Mesendoderm (in vitro differentiated cells): Measurements from ENCODE around the gene NLRP10.

Experiments used
- DNase-seq: peaks from one replicate; pipeline ENCODE4 v3.0.0; 2013
- H2AK5ac ChIP-seq: 2 replicates; pipeline ENCODE4 v1.6.1; 2013; ENCODE audit warnings: low read length, inconsistent platforms
- H2BK120ac ChIP-seq: 2 replicates; pipeline ENCODE4 v1.6.1; 2013; ENCODE audit warnings: low read depth, mild to moderate bottlenecking, low read length, moderate library complexity, mixed read lengths
- H2BK15ac ChIP-seq: replicated peaks from 2 replicates; pipeline ENCODE4 v1.6.1; 2013; ENCODE audit warnings: low read depth, mild to moderate bottlenecking, moderate library complexity
- H2BK5ac ChIP-seq: 2 replicates; pipeline ENCODE4 v1.6.1; 2013; ENCODE audit warnings: low read length, inconsistent platforms
- H3K18ac ChIP-seq: 2 replicates; pipeline ENCODE4 v1.6.1; 2013; ENCODE audit warnings: mild to moderate bottlenecking, low read length, mixed read lengths
- H3K23ac ChIP-seq: one replicate; pipeline ENCODE4 v1.6.1; 2013; ENCODE audit warnings: low read length
- H3K27ac ChIP-seq: 2 replicates; pipeline ENCODE4 v1.5.1; 2013; ENCODE audit warnings: low read depth, mild to moderate bottlenecking, inconsistent platforms, low read length, moderate library complexity
- H3K27me3 ChIP-seq: 2 replicates; pipeline ENCODE4 v1.6.1; 2013; ENCODE audit warnings: low read length, control low read depth, mild to moderate bottlenecking, inconsistent platforms; ENCODE audit not compliant: insufficient read depth, poor library complexity
- H3K36me3 ChIP-seq: 2 replicates; pipeline ENCODE4 v1.6.1; 2013; ENCODE audit warnings: low read length, inconsistent platforms; ENCODE audit not compliant: control insufficient read depth, insufficient read depth
- H3K4ac ChIP-seq: one replicate; pipeline ENCODE4 v1.6.1; 2013; ENCODE audit warnings: low read depth, mild to moderate bottlenecking, low read length, moderate library complexity
- H3K4me1 ChIP-seq: 2 replicates; pipeline ENCODE4 v1.6.1; 2013; ENCODE audit warnings: low read depth, low read length, inconsistent platforms; ENCODE audit not compliant: control insufficient read depth
- H3K4me2 ChIP-seq: 2 replicates; pipeline ENCODE4 v1.6.1; 2013; ENCODE audit warnings: low read length
- H3K4me3 ChIP-seq: 2 replicates; pipeline ENCODE4 v1.5.1; 2013; ENCODE audit warnings: mild to moderate bottlenecking, low read length
- H3K56ac ChIP-seq: one replicate; pipeline ENCODE4 v1.6.1; 2013; ENCODE audit warnings: low read length
- H3K79me1 ChIP-seq: 2 replicates; pipeline ENCODE4 v1.6.1; 2013; ENCODE audit warnings: low read length, inconsistent platforms
- H3K79me2 ChIP-seq: 2 replicates; pipeline ENCODE4 v1.6.1; 2013; ENCODE audit warnings: mild to moderate bottlenecking, low read length; ENCODE audit not compliant: control insufficient read depth, insufficient read depth
- H3K9ac ChIP-seq: 2 replicates; pipeline ENCODE4 v1.6.1; 2013; ENCODE audit warnings: low read length, inconsistent platforms
- H4K5ac ChIP-seq: one replicate; pipeline ENCODE4 v1.6.1; 2013; ENCODE audit warnings: low read length
- H4K8ac ChIP-seq: one replicate; pipeline ENCODE4 v1.6.1; 2013; ENCODE audit warnings: low read depth, mild to moderate bottlenecking, control low read depth, low read length, moderate library complexity
- WGBS: extraction: QIAGEN DNeasy Blood & Tissue Kit; methylation state at CpG from one replicate; pipeline ENCODE4 v1.1.7; 2013; ENCODE audit warnings: low lambda C conversion rate, missing lambda C conversion rate; ENCODE audit not compliant: insufficient coverage; ENCODE audit errors: extremely low coverage; 5-methylcytosine and 5-hydroxymethylcytosine counted together

Gene NLRP10

GRCh38 chr11:7971846-7972245 lies 6.6 kb upstream of the NLRP10 start:
- Histone ChIP-seq H3K27ac (no peak overlapping the region), H3K4me3 (no peak overlapping the region), H3K18ac (no peak overlapping the region), H3K23ac (no peak overlapping the region), H3K79me2 (no peaks in the 10 kb centered on the region), H4K8ac (no peak overlapping the region), H2AK5ac (no peak overlapping the region), H3K36me3 (no peaks in the 10 kb centered on the region), H2BK5ac (no peak overlapping the region), H3K27me3 (no peaks in the 10 kb centered on the region), H4K5ac (no peak overlapping the region), H3K4me1 (peaks cover 1% of the 10 kb centered on the region), H3K56ac (no peak overlapping the region), H3K4me2 (no peak overlapping the region), H3K79me1 (no peaks in the 10 kb centered on the region), H3K9ac (no peak overlapping the region), H3K4ac (no peak overlapping the region), H2BK15ac (no peak overlapping the region), H2BK120ac (no peak overlapping the region)
- DNase-seq = no peak

- Histone ChIP-seq H4K5ac (no peak overlapping the region), H3K4me3 (no peak overlapping the region), H2AK5ac (no peak overlapping the region), H3K4ac (no peak overlapping the region), H3K4me1 (peaks cover 1% of the 10 kb centered on the region), H4K8ac (no peak overlapping the region), H2BK5ac (no peak overlapping the region), H3K79me2 (no peaks in the 10 kb centered on the region), H3K56ac (no peak overlapping the region), H3K36me3 (no peaks in the 10 kb centered on the region), H2BK15ac (no peak overlapping the region), H3K18ac (peak overlapping the region; percentile 25), H3K27ac (no peak overlapping the region), H3K27me3 (no peaks in the 10 kb centered on the region), H3K79me1 (no peaks in the 10 kb centered on the region), H3K9ac (no peak overlapping the region), H3K4me2 (no peak overlapping the region), H2BK120ac (no peak overlapping the region), H3K23ac (no peak overlapping the region)
- WGBS = no CpG with 5 or more reads among the region's 3 CpGs
- DNase-seq = peak; percentile 65
Observed at GRCh38 chr11:7969756-7970646, 4.8 kb upstream of the NLRP10 start.

GRCh38 chr11:7968686-7969085 lies 3.4 kb upstream of the NLRP10 start:
- no peak overlapping the region for H2AK5ac ChIP-seq
- H3K56ac ChIP-seq = no peak overlapping the region
- WGBS = no CpG with 5 or more reads among the region's 2 CpGs
- no peaks in the 10 kb centered on the region for H3K79me1 ChIP-seq
- H3K4me1 ChIP-seq = peaks cover 1% of the 10 kb centered on the region
- peak; percentile 9 for DNase-seq
- no peak overlapping the region for H3K23ac ChIP-seq
- no peaks in the 10 kb centered on the region for H3K36me3 ChIP-seq
- H3K9ac ChIP-seq = no peak overlapping the region
- no peak overlapping the region for H3K4me3 ChIP-seq
- no peak overlapping the region for H3K4me2 ChIP-seq
- H2BK15ac ChIP-seq = no peak overlapping the region
- H3K27me3 ChIP-seq = no peaks in the 10 kb centered on the region
- H3K18ac ChIP-seq = no peak overlapping the region
- H3K27ac ChIP-seq = no peak overlapping the region
- no peak overlapping the region for H3K4ac ChIP-seq
- no peak overlapping the region for H4K5ac ChIP-seq
- no peak overlapping the region for H2BK120ac ChIP-seq
- no peak overlapping the region for H2BK5ac ChIP-seq
- H4K8ac ChIP-seq = no peak overlapping the region
- H3K79me2 ChIP-seq = no peaks in the 10 kb centered on the region

- Histone ChIP-seq H3K9ac (no peak overlapping the region), H4K8ac (no peak overlapping the region), H3K4me1 (peaks cover 1% of the 10 kb centered on the region), H3K79me1 (no peaks in the 10 kb centered on the region), H3K23ac (no peak overlapping the region), H3K79me2 (no peaks in the 10 kb centered on the region), H2BK15ac (no peak overlapping the region), H4K5ac (no peak overlapping the region), H3K4ac (no peak overlapping the region), H2BK120ac (no peak overlapping the region), H2BK5ac (no peak overlapping the region), H3K27me3 (no peaks in the 10 kb centered on the region), H3K36me3 (no peaks in the 10 kb centered on the region), H2AK5ac (no peak overlapping the region), H3K56ac (no peak overlapping the region), H3K4me3 (no peak overlapping the region), H3K4me2 (no peak overlapping the region), H3K18ac (no peak overlapping the region), H3K27ac (no peak overlapping the region)
- DNase-seq = no peak
Observed at GRCh38 chr11:7967826-7968225, 2.6 kb upstream of the NLRP10 start.

- no peaks in the 10 kb centered on the region for H3K79me2 ChIP-seq
- no peak overlapping the region for H3K23ac ChIP-seq
- peaks cover 1% of the 10 kb centered on the region for H3K4me1 ChIP-seq
- DNase-seq = no peak
- no peak overlapping the region for H4K5ac ChIP-seq
- no peak overlapping the region for H3K9ac ChIP-seq
- no peak overlapping the region for H2AK5ac ChIP-seq
- H2BK120ac ChIP-seq = no peak overlapping the region
- H2BK15ac ChIP-seq = no peak overlapping the region
- H3K4me3 ChIP-seq = no peak overlapping the region
- H3K27me3 ChIP-seq = no peaks in the 10 kb centered on the region
- H4K8ac ChIP-seq = no peak overlapping the region
- H3K27ac ChIP-seq = no peak overlapping the region
- WGBS = no CpG with 5 or more reads among the region's 1 CpG
- no peak overlapping the region for H3K18ac ChIP-seq
- no peak overlapping the region for H3K4me2 ChIP-seq
- H2BK5ac ChIP-seq = no peak overlapping the region
- no peak overlapping the region for H3K56ac ChIP-seq
- H3K79me1 ChIP-seq = no peaks in the 10 kb centered on the region
- no peak overlapping the region for H3K4ac ChIP-seq
- H3K36me3 ChIP-seq = no peaks in the 10 kb centered on the region
Observed at GRCh38 chr11:7967097-7967496, 1.9 kb upstream of the NLRP10 start.

GRCh38 chr11:7964873-7965272 lies 374 bp downstream of the NLRP10 start:
- Histone ChIP-seq H2BK5ac (no peak overlapping the region), H3K27ac (no peak overlapping the region), H3K36me3 (no peaks in the 10 kb centered on the region)

More at GRCh38 chr11:7964873-7965272, 374 bp downstream of the NLRP10 start:
- Histone ChIP-seq H3K23ac (no peak overlapping the region), H3K9ac (no peak overlapping the region), H3K4me2 (no peak overlapping the region), H4K8ac (no peak overlapping the region), H2BK120ac (no peak overlapping the region), H3K79me2 (no peaks in the 10 kb centered on the region), H3K4ac (no peak overlapping the region), H3K4me3 (no peak overlapping the region), H3K18ac (no peak overlapping the region), H3K4me1 (no peaks in the 10 kb centered on the region), H2AK5ac (no peak overlapping the region), H2BK15ac (no peak overlapping the region), H4K5ac (no peak overlapping the region), H3K56ac (no peak overlapping the region), H3K27me3 (no peaks in the 10 kb centered on the region), H3K79me1 (no peaks in the 10 kb centered on the region)
- no peak for DNase-seq
